Retinal pigment epithelial cell (primary cell): ENCODE data around the gene TMEM121B.
"Not testable (repeated sequence)": the region's sequence is repeated elsewhere in the genome, so short reads cannot be mapped to it uniquely, and the experiment has no call there.

ENCODE experiments used
- DNase-seq: peaks from one replicate; pipeline ENCODE4 v3.0.0-alpha.2; 2010; ENCODE audit warnings: low read depth
- H3K4me3 ChIP-seq: 2 replicates; pipeline ENCODE4 v1.5.1; 2011; ENCODE audit warnings: mild to moderate bottlenecking, low read length, control low read depth, moderate library complexity
- CTCF ChIP-seq: conservative IDR thresholded peaks from 2 replicates; pipeline ENCODE4 v1.5.1; 2011; ENCODE audit warnings: low read depth, low read length, control low read depth, inconsistent platforms

TMEM121B gene

GRCh38 chr22:17158568-17159503, 37.7 kb upstream of the TMEM121B start, which contains the start of gene HDHD5:
TSS of gene HDHD5 (minus strand) at chr22:17159277. CDS start at chr22:17159251, 26 bp downstream.
- peak; percentile 36 for DNase-seq
- H3K4me3 ChIP-seq = peak within 1 kb of the TSS; percentile 71
- TF ChIP-seq CTCF = no peak

GRCh38 chr22:17158176-17158567, 37.0 kb upstream of the TMEM121B start:
- TF ChIP-seq CTCF = no peak
- peak overlapping the region; percentile 65 for H3K4me3 ChIP-seq
- DNase-seq = no peak

GRCh38 chr22:17157714-17158113, 36.6 kb upstream of the TMEM121B start:
- DNase-seq = no peak
- no peak for TF ChIP-seq CTCF

GRCh38 chr22:17155941-17156340, 34.8 kb upstream of the TMEM121B start:
- no peak for DNase-seq
- TF ChIP-seq CTCF = no peak
- H3K4me3 ChIP-seq = no peak overlapping the region

More at GRCh38 chr22:17157714-17158113, 36.6 kb upstream of the TMEM121B start:
- no peak overlapping the region for H3K4me3 ChIP-seq

- no peak overlapping the region for H3K4me3 ChIP-seq
- no peak for DNase-seq
- no peak for TF ChIP-seq CTCF
Observed at GRCh38 chr22:17152971-17153370, 31.8 kb upstream of the TMEM121B start.

- H3K4me3 ChIP-seq = no peak overlapping the region
- no peak for TF ChIP-seq CTCF
- no peak for DNase-seq
Observed at GRCh38 chr22:17152340-17152739, 31.2 kb upstream of the TMEM121B start.

GRCh38 chr22:17149076-17149815, 28.1 kb upstream of the TMEM121B start:
- no peak for TF ChIP-seq CTCF
- no peak overlapping the region for H3K4me3 ChIP-seq
- DNase-seq = no peak

GRCh38 chr22:17147458-17147857, 26.3 kb upstream of the TMEM121B start:
- not testable (repeated sequence) for H3K4me3 ChIP-seq, DNase-seq
